CD4-positive, alpha-beta T cell (primary cell): ENCODE measurements around the gene MLLT10. TPM values are rescaled to one million over a fixed set of nuclear protein-coding genes. Genes with fewer than 3 reads are reported as not detected.

ENCODE experiments used
- ATAC-seq: fragments of 200-7000 bp; cut with Tn5 transposase; one replicate; pipeline ENCODE4 v1.10.0; 2022; ENCODE audit warnings: mild to moderate bottlenecking; ENCODE audit not compliant: poor library complexity
- CTCF ChIA-PET: fragments of 350-600 bp; sonication (Branson Sonifier 250); formaldehyde crosslinking; loops from one replicate; lab custom pipeline; 2021; ENCODE audit warnings: antibody characterized with exemption, inconsistent platforms; lab: Charles Lee
- POLR2A ChIA-PET: fragments of 350-600 bp; sonication (Branson Sonifier 250); formaldehyde crosslinking; loops from one replicate; lab custom pipeline; 2021; ENCODE audit warnings: antibody characterized with exemption, inconsistent platforms; lab: Charles Lee
- DNase-seq, 14 experiments: peaks; one replicate each; pipeline ENCODE4 v3.0.0-alpha.2; 2013 to 2020; ENCODE audit warnings: mixed read lengths in 2 of 14
- H3K27ac ChIP-seq, 2 donors: one replicate each; pipeline versions ENCODE4 v1.5.1 to v1.7.0; 2013; ENCODE audit warnings: low read length in 2 of 2, low read depth in 1 of 2, mild to moderate bottlenecking in 1 of 2
- H3K27me3 ChIP-seq, 2 experiments: 1 replicate in 1 of 2; 2 replicates in 1 of 2; pipeline versions ENCODE4 v1.6.1 to v1.7.0; 2013; ENCODE audit warnings: low read length in 2 of 2, control low read depth in 1 of 2, mild to moderate bottlenecking in 1 of 2, moderate library complexity in 1 of 2; ENCODE audit not compliant: insufficient read depth in 2 of 2, control insufficient read depth in 1 of 2
- H3K36me3 ChIP-seq: one replicate; pipeline ENCODE4 v1.6.1; 2013; ENCODE audit warnings: low read length, control low read depth; ENCODE audit not compliant: insufficient read depth
- H3K4me1 ChIP-seq: one replicate; pipeline ENCODE4 v1.6.1; 2013; ENCODE audit warnings: low read length, control low read depth; ENCODE audit not compliant: insufficient read depth
- H3K4me3 ChIP-seq: one replicate; pipeline ENCODE4 v1.5.1; 2013; ENCODE audit warnings: mild to moderate bottlenecking, low read length, moderate library complexity
- H3K9me3 ChIP-seq, 2 experiments: 1 replicate in 1 of 2; 2 replicates in 1 of 2; pipeline versions ENCODE4 v1.6.1 to v1.7.0; 2013; ENCODE audit warnings: low read length in 2 of 2, mild to moderate bottlenecking in 2 of 2, control low read depth in 1 of 2, moderate library complexity in 1 of 2; ENCODE audit not compliant: control insufficient read depth in 1 of 2, insufficient read depth in 1 of 2
- H3K27ac Mint-ChIP-seq: one replicate; pipeline ENCODE4 v1.8.0; 2020; ENCODE audit warnings: mixed read lengths
- H3K27me3 Mint-ChIP-seq: one replicate; pipeline ENCODE4 v1.8.0; 2021; ENCODE audit warnings: mixed read lengths
- H3K36me3 Mint-ChIP-seq: one replicate; pipeline ENCODE4 v1.8.0; 2021; ENCODE audit warnings: low read depth, mixed read lengths
- H3K4me1 Mint-ChIP-seq: one replicate; pipeline ENCODE4 v1.8.0; 2021; ENCODE audit warnings: low read depth, mixed read lengths
- H3K4me3 Mint-ChIP-seq: one replicate; pipeline ENCODE4 v1.8.0; 2020; ENCODE audit warnings: mild to moderate bottlenecking, mixed read lengths
- H3K9me3 Mint-ChIP-seq: one replicate; pipeline ENCODE4 v1.8.0; 2020; ENCODE audit warnings: mixed read lengths
- intact Hi-C, 2 experiments: fragments of 100-400 bp; cut with DNase I in 1 of 2; cut with micrococcal nuclease in 1 of 2; formaldehyde crosslinking; loops; one replicate each; pipeline versions ENCODE4 v1.15.1 to v1.9.0; 2023 to 2025; cut with DNase I, micrococcal nuclease
- total RNA-seq, 174 experiments: library from RNA in 2 of 174; stranded (reverse) in 2 of 174; gene quantifications; one replicate each; pipeline ENCODE4 v1.2.3 and lab custom pipeline; 2021 to 2026
- TF ChIP-seq, protein P1 (sequence below): fragments of 200-600 bp; IDR thresholded peaks from one replicate; pipeline ENCODE4 v1.8.0; 2022; ENCODE audit warnings: antibody characterized with exemption, mild to moderate bottlenecking

The MLLT10 gene
- total RNA-seq, 2 experiments from 2014 or later, result 46.0 to 64.1 TPM

DNA sequence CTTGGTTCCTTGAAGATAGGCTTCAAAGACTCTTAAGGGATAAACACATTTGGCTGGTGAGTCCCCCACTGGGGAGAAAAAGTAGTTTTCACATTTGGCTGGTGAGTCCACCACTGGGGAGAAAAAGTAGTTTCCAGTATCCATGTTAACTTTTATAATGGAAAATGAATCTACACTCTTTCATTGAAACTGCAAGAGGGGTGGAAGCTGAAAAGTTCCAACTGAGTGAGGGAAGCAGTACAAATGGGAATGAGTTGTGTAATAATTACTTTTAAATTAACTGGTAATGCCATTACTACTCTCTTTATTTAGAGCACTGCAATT is 153.9 kb downstream of the MLLT10 start:
- DNase-seq (no peak), ATAC-seq (no peak)
- TF ChIP-seq, protein P1, sequence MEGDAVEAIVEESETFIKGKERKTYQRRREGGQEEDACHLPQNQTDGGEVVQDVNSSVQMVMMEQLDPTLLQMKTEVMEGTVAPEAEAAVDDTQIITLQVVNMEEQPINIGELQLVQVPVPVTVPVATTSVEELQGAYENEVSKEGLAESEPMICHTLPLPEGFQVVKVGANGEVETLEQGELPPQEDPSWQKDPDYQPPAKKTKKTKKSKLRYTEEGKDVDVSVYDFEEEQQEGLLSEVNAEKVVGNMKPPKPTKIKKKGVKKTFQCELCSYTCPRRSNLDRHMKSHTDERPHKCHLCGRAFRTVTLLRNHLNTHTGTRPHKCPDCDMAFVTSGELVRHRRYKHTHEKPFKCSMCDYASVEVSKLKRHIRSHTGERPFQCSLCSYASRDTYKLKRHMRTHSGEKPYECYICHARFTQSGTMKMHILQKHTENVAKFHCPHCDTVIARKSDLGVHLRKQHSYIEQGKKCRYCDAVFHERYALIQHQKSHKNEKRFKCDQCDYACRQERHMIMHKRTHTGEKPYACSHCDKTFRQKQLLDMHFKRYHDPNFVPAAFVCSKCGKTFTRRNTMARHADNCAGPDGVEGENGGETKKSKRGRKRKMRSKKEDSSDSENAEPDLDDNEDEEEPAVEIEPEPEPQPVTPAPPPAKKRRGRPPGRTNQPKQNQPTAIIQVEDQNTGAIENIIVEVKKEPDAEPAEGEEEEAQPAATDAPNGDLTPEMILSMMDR, result no peak
- no peaks in the 10 kb centered on the region for H3K9me3 Mint-ChIP-seq
- POLR2A ChIA-PET, result no interaction called here
- CTCF ChIA-PET, result interaction anchor here (1.4 kb wide), 1 partner anchor 10 kb away, joined by 3 read pairs; no protein-coding TSS in a partner anchor
- peaks cover 6% of the 10 kb centered on the region for H3K4me1 Mint-ChIP-seq
- H3K4me3 ChIP-seq, result no peak overlapping the region
- H3K36me3 ChIP-seq, result peaks cover 20% of the 10 kb centered on the region
- intact Hi-C loops, result no loop called here
- no peaks in the 10 kb centered on the region for H3K27me3 ChIP-seq
- H3K27ac Mint-ChIP-seq, result no peak overlapping the region
- H3K27me3 Mint-ChIP-seq, result no peaks in the 10 kb centered on the region
- H3K4me3 Mint-ChIP-seq, result no peak overlapping the region
- no peak overlapping the region for H3K27ac ChIP-seq
- H3K4me1 ChIP-seq, result no peaks in the 10 kb centered on the region
- H3K9me3 ChIP-seq, result no peaks in the 10 kb centered on the region
- H3K36me3 Mint-ChIP-seq, result peaks cover 61% of the 10 kb centered on the region

DNA sequence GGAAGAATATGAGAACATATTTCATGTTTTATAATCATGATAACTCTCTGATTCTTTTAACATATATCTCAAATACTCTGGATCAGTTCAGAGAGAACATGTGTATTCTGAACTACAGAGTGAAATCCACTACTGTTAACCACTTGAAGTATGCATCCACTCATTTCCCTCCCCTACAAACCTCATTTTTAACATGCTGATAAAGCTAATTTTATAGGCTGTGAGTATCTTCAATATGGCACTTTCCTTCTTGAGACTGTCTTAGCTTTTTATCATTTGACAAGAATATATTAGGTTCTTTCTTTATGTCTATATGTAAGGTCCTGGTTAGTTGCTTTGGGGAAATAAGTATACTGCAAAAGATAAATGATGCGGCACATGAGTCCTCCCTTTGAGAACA is 154.8 kb downstream of the MLLT10 start:
- H3K27me3 Mint-ChIP-seq, result no peaks in the 10 kb centered on the region
- ChIA-PET POLR2A (no interaction called here), CTCF (no interaction called here)
- H3K27me3 ChIP-seq, result no peaks in the 10 kb centered on the region
- no peaks in the 10 kb centered on the region for H3K9me3 Mint-ChIP-seq
- no peaks in the 10 kb centered on the region for H3K4me1 ChIP-seq
- no peak for ATAC-seq
- H3K9me3 ChIP-seq, result no peaks in the 10 kb centered on the region
- H3K4me1 Mint-ChIP-seq, result peaks cover 12% of the 10 kb centered on the region
- no peak overlapping the region for H3K27ac Mint-ChIP-seq
- TF ChIP-seq, protein P1, result no peak
- DNase-seq, result no peak
- H3K36me3 Mint-ChIP-seq, result peaks cover 69% of the 10 kb centered on the region
- intact Hi-C loops, result no loop called here
- no peak overlapping the region for H3K4me3 Mint-ChIP-seq
- no peak overlapping the region for H3K4me3 ChIP-seq
- H3K36me3 ChIP-seq, result peaks cover 20% of the 10 kb centered on the region
- H3K27ac ChIP-seq, result no peak overlapping the region

DNA sequence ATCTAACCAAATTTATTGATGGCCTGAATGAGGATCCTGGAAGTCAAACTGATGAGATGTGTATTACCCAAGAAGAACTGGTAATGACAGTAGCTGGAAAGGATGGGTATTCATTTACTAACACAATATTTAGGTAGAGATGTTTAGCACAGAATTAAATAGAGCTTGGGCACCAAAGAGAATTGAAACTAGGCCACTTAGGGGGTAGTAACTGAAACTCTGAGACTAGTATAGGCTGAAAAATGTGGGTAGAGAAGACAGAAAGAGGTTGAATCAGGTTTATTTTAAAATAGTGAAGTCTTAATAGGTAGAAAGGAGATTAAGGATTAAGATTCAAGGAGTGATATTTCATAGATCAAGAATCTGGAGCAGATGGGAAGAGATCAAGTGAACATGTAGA is 155.8 kb downstream of the MLLT10 start:
- Mint-ChIP-seq H3K27ac (no peak overlapping the region), H3K4me1 (peaks cover 14% of the 10 kb centered on the region), H3K27me3 (no peaks in the 10 kb centered on the region), H3K9me3 (no peaks in the 10 kb centered on the region), H3K4me3 (no peak overlapping the region), H3K36me3 (peaks cover 69% of the 10 kb centered on the region)
- no peak for DNase-seq
- ATAC-seq, result no peak
- Histone ChIP-seq H3K4me1 (no peaks in the 10 kb centered on the region), H3K27ac (no peak overlapping the region), H3K27me3 (no peaks in the 10 kb centered on the region), H3K36me3 (peaks cover 13% of the 10 kb centered on the region), H3K4me3 (no peak overlapping the region), H3K9me3 (no peaks in the 10 kb centered on the region)
- intact Hi-C loops, result no loop called here
- TF ChIP-seq, protein P1, result no peak
- ChIA-PET POLR2A (no interaction called here), CTCF (interaction anchor here (0.8 kb wide), 1 partner anchor 14 kb away, joined by 3 read pairs; no protein-coding TSS in a partner anchor)
